IPS-NIHi11 (cell line): ENCODE data around the gene SMG6.
"Not testable (repeated sequence)": the region's sequence is repeated elsewhere in the genome, so short reads cannot be mapped to it uniquely, and the experiment has no call there.

Experiments used
- DNase-seq: peaks from one replicate; pipeline ENCODE4 v3.0.0; 2012; ENCODE audit warnings: mixed read lengths, low spot score

SMG6 gene

DNA sequence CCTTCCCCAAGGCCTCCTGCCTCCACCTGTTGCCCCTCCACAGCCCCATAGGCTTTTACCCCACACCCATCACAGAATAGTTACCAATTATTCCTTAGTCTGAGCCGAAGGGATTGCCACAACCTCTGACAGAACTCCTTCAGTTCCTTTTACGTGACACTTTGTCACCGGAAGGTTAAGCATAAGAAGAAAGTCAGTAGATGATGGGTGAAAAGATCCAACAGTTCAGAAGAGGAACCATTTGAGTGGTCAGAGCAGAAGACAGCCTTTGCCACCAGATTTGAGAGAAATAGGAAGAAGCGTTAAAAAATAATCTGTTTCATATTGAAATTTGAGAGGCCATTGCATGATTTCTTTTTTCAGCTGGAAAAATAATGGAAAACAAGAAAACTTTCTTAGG is 1.3 kb upstream of the SMG6 start:
- no peak for DNase-seq

- DNase-seq: no peak
These were observed 794 bp downstream of the SMG6 start for GRCh38 chr17:2302778-2303203.

DNA sequence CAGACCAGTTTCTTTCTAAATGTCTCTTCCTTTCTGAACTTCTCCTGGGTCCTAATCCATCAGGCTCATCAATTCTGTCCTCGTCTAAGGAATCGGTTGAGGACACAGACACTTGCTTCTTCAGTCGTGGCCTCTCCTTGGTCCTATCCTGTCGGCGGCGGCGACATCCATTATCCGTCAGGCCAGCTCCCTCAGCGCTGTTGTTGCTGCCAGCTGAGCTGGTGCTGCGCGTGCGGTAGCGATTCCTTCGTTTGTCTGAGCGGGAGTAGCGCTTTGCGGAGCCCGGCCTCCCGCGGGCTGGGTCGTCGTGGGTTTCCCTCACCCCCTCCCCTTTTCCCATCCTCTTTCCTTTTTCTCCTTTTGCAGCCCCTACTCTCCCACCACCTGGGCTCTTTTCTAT is 3.8 kb downstream of the SMG6 start:
- DNase-seq: no peak

GRCh38 chr17:2299136-2299535 is 4.4 kb downstream of the SMG6 start:
- no peak for DNase-seq

- DNase-seq: no peak
These were observed 6.6 kb downstream of the SMG6 start for GRCh38 chr17:2297023-2297422.

DNA sequence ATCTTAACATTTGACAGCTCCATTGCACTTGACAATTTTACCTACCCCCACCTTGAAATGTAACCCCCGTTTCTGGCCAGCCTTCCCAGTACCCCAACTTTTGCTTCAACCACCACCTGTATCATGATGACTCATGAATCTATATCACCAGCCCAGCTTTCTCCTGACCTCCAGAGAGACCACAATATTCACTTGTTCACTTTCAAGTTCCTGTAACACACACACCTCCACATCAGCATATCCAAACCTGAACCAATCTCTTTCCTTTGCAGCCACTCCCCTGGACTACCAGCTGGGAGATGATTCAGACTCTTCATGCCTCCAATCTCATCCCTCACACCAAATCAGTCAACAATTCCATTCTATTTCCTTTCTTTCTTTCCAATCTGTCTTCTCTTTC is 8.0 kb downstream of the SMG6 start:
- DNase-seq: no peak

GRCh38 chr17:2292100-2292499 is 11.5 kb downstream of the SMG6 start:
- DNase-seq: no peak

DNA sequence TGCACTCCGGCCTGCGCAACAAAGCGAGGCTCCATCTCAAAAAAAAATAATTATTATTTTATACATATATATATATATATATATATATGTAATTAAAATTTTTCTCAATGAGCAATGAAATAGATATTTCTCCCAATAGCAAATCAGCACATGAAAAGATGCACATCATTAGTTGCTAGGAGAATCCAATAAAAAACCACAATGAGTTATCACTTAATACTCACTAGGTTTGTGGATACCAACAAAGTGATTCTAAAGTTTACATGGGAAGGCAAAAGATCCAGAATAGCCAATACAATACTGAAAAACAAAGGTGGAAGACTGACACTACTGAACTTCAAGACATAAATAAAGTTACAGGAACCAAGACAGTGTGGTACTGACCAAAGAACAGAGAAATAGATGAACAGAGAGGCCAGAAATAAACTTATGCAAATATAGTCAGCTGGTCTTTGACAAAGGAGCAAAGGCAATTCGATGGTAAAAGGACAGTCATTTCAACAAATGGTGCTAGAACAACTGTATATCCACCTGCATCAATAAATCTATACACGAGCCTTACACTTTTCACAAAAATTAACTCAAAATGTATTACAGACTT is 13.6 kb downstream of the SMG6 start:
- no peak for DNase-seq

DNA sequence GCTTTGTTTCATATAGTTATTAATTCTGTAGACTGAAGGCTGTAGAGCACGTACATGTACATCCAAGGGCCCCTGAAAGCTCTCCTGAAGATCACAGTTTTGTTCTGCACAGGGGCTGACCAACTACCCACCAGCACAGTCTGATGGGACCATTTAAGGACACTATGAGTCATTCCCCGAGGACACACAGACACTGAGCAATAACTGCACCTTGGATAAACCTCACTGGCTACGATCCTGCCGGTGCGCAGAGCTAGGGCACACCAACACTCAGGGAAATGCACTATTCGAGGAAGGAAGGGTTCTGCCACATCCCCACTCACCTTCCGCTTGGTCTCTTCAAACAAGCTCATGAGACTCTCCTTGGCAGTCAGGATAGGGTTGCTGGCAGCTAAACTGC is 20.3 kb downstream of the SMG6 start:
- DNase-seq: no peak

- DNase-seq: peak; percentile 66
These were observed 21.2 kb downstream of the SMG6 start for GRCh38 chr17:2282297-2282873.

- no peak for DNase-seq
These were observed 23.9 kb downstream of the SMG6 start for GRCh38 chr17:2279707-2280106.

GRCh38 chr17:2277429-2278170 is 26.0 kb downstream of the SMG6 start:
- no peak for DNase-seq

- no peak for DNase-seq
These were observed 27.9 kb downstream of the SMG6 start for GRCh38 chr17:2275722-2276121.

DNA sequence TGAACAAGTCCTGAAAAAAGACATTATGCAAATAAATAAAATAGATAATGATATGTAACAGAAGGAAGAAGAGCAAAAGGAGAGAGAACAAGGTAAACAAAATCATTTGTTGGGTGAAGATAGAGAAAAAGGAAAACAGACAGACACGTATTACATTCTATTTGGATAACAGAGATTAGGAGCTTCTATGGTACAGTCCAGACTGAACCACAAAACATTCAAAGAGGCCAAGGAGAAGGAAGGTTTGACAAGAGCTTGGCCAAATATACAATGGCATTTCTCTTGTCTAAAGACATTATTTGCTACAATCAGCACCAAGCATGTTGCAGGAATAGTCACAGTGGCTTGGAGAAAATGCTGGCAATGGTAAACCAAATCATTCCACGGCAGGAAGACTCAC is 29.2 kb downstream of the SMG6 start:
- no peak for DNase-seq

- DNase-seq: no peak
These were observed 31.4 kb downstream of the SMG6 start for GRCh38 chr17:2271985-2272702.

DNA sequence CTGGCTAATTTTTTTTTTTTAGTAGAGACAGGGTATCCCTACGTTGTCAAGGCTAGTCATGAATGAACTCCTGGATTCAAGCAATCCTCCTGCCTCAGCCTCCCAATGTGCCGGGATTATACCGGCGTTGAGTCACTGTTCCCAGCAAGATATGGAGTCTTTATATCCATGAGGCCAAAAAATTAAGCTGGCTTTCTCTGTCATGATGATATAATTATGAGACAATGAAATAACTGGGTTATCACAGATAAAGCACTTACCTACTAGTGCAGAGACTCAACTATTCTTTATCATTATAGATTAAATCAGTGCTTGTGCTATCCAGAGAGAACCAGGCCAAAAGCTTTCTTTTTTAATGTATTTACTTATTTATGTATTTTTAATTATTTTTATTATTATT is 36.2 kb downstream of the SMG6 start:
- DNase-seq: no peak

- no peak for DNase-seq
These were observed 36.7 kb downstream of the SMG6 start for GRCh38 chr17:2266865-2267228.

GRCh38 chr17:2266045-2266864 is 37.3 kb downstream of the SMG6 start:
- no peak for DNase-seq

- DNase-seq: not testable (repeated sequence)
These were observed 38.4 kb downstream of the SMG6 start for GRCh38 chr17:2265166-2265565.

- DNase-seq: no peak
These were observed 39.3 kb downstream of the SMG6 start for GRCh38 chr17:2264067-2264860.
